Measurements from ENCODE around the gene ECT2L. TPM values are rescaled to one million over a fixed set of nuclear protein-coding genes. Genes with fewer than 3 reads are reported as not detected.

The ECT2L gene
- total RNA-seq, 2 donors from 2014 or later = not detected

GRCh38 chr6:138797806-138798446, 2.0 kb downstream of the ECT2L start:
- H3K9me3 ChIP-seq = no peaks in the 10 kb centered on the region
- H3K36me3 ChIP-seq = no peaks in the 10 kb centered on the region
- H3K4me1 ChIP-seq (ENCODE audit: control insufficient read depth in 1 of 2, low read depth in 2 of 2) = peaks cover 0 to 3% of the 10 kb centered on the region in 2 donors
- TF ChIP-seq CTCF (IDR thresholded peaks at IDR 0.05) = no peak
- DNase-seq (ENCODE audit: low spot score) (no peak), ATAC-seq (ENCODE audit: insufficient number of reproducible peaks, low FRiP score, low read depth) (no peak)
- H3K4me3 ChIP-seq = no peak overlapping the region
- H3K27me3 ChIP-seq (replicated peaks; ENCODE audit: insufficient read depth) = no peaks in the 10 kb centered on the region
- H3K27ac ChIP-seq = no peak overlapping the region

GRCh38 chr6:138800377-138801150, 4.7 kb downstream of the ECT2L start:
- no peak overlapping the region for H3K4me3 ChIP-seq
- peaks cover 0 to 2% of the 10 kb centered on the region in 2 donors for H3K4me1 ChIP-seq (ENCODE audit: control insufficient read depth in 1 of 2, low read depth in 2 of 2)
- DNase-seq (ENCODE audit: low spot score) (no peak), ATAC-seq (ENCODE audit: insufficient number of reproducible peaks, low FRiP score, low read depth) (no peak)
- no peak for TF ChIP-seq CTCF (IDR thresholded peaks at IDR 0.05)
- no peaks in the 10 kb centered on the region for H3K9me3 ChIP-seq
- H3K36me3 ChIP-seq = no peaks in the 10 kb centered on the region
- H3K27me3 ChIP-seq (replicated peaks; ENCODE audit: insufficient read depth) = no peaks in the 10 kb centered on the region
- no peak overlapping the region for H3K27ac ChIP-seq

GRCh38 chr6:138803331-138803730, 7.4 kb downstream of the ECT2L start:
- no peak for TF ChIP-seq CTCF (IDR thresholded peaks at IDR 0.05)
- Histone ChIP-seq H3K4me1 (ENCODE audit: control insufficient read depth in 1 of 2, low read depth in 2 of 2) (no peaks in the 10 kb centered on the region), H3K27ac (no peak overlapping the region), H3K4me3 (no peak overlapping the region), H3K27me3 (replicated peaks; ENCODE audit: insufficient read depth) (no peaks in the 10 kb centered on the region), H3K9me3 (no peaks in the 10 kb centered on the region), H3K36me3 (no peaks in the 10 kb centered on the region)
- ATAC-seq (ENCODE audit: insufficient number of reproducible peaks, low FRiP score, low read depth) = no peak
- DNase-seq (ENCODE audit: low spot score) = no peak

GRCh38 chr6:138803861-138804260, 8.0 kb downstream of the ECT2L start:
- H3K36me3 ChIP-seq = no peaks in the 10 kb centered on the region
- H3K27me3 ChIP-seq (replicated peaks; ENCODE audit: insufficient read depth) = no peaks in the 10 kb centered on the region
- DNase-seq (ENCODE audit: low spot score) (no peak), ATAC-seq (ENCODE audit: insufficient number of reproducible peaks, low FRiP score, low read depth) (no peak)
- H3K27ac ChIP-seq = no peak overlapping the region
- no peaks in the 10 kb centered on the region for H3K4me1 ChIP-seq (ENCODE audit: control insufficient read depth in 1 of 2, low read depth in 2 of 2)
- H3K9me3 ChIP-seq = no peaks in the 10 kb centered on the region
- H3K4me3 ChIP-seq = no peak overlapping the region
- TF ChIP-seq CTCF (IDR thresholded peaks at IDR 0.05) = no peak

GRCh38 chr6:138805016-138805765, 9.3 kb downstream of the ECT2L start:
- no peaks in the 10 kb centered on the region for H3K9me3 ChIP-seq
- no peaks in the 10 kb centered on the region for H3K27me3 ChIP-seq (replicated peaks; ENCODE audit: insufficient read depth)
- ATAC-seq (ENCODE audit: insufficient number of reproducible peaks, low FRiP score, low read depth) (no peak), DNase-seq (ENCODE audit: low spot score) (no peak)
- H3K4me3 ChIP-seq = no peak overlapping the region
- H3K27ac ChIP-seq = no peak overlapping the region
- H3K4me1 ChIP-seq (ENCODE audit: control insufficient read depth in 1 of 2, low read depth in 2 of 2) = no peaks in the 10 kb centered on the region
- TF ChIP-seq CTCF (IDR thresholded peaks at IDR 0.05) = no peak
- no peaks in the 10 kb centered on the region for H3K36me3 ChIP-seq
